Fibroblast of lung (primary cell): ENCODE data around the gene BCL2.

ENCODE experiments used
- EZH2 ChIP-seq: IDR thresholded peaks from 2 replicates; pipeline ENCODE4 v1.5.1; 2012; ENCODE audit warnings: low read length, control low read depth, mild to moderate bottlenecking; ENCODE audit errors: missing control alignments
- TF ChIP-seq, protein P1 (sequence below), 2 donors: IDR thresholded peaks in 1 of 2; conservative IDR thresholded peaks in 1 of 2; 1 replicate in 1 of 2; 2 replicates in 1 of 2; pipeline ENCODE4 v1.5.1; 2011 to 2012; ENCODE audit warnings: low read length in 2 of 2, control low read depth in 1 of 2, inconsistent platforms in 1 of 2, low read depth in 1 of 2, mild to moderate bottlenecking in 1 of 2

DNA sequence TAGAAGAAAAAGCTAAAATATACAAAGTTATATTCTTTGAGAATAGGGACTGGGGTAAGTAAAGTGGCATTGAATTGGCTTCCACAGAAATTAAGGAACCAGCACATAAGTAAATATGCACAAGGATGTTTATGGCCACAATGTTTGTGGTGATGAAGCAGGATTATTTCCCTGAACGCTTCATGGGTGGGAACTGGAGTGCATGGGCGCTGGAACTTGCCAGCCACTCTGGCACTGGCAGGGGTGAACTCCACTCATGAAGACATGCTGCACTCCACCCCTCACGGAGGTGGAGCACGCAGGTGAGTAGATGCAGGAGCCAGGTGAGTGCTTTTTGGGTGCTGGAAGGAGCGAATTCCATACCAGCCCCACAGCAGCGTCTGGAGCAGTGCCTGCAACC lies 94.1 kb downstream of the BCL2 start:
- TF ChIP-seq, protein P1, sequence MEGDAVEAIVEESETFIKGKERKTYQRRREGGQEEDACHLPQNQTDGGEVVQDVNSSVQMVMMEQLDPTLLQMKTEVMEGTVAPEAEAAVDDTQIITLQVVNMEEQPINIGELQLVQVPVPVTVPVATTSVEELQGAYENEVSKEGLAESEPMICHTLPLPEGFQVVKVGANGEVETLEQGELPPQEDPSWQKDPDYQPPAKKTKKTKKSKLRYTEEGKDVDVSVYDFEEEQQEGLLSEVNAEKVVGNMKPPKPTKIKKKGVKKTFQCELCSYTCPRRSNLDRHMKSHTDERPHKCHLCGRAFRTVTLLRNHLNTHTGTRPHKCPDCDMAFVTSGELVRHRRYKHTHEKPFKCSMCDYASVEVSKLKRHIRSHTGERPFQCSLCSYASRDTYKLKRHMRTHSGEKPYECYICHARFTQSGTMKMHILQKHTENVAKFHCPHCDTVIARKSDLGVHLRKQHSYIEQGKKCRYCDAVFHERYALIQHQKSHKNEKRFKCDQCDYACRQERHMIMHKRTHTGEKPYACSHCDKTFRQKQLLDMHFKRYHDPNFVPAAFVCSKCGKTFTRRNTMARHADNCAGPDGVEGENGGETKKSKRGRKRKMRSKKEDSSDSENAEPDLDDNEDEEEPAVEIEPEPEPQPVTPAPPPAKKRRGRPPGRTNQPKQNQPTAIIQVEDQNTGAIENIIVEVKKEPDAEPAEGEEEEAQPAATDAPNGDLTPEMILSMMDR (conservative IDR thresholded peaks at IDR 0.05 in 1 of 2, IDR thresholded peaks at IDR 0.05 in 1 of 2; ENCODE audit: low read depth in 1 of 2, low read length in 2 of 2) = no peak
- no peak for TF ChIP-seq EZH2
